DND-41 (cell line): ENCODE results near the gene ZFHX3.

ENCODE experiments used
- ATAC-seq: fragments of 200-7000 bp; cut with Tn5 transposase; 3 replicates; pipeline ENCODE4 v1.9.1; 2021; ENCODE audit warnings: low read depth; ENCODE audit not compliant: insufficient read depth
- DNase-seq: peaks from one replicate; pipeline ENCODE4 v3.0.0-alpha.2; 2020
- H2AFZ ChIP-seq: 2 replicates; pipeline ENCODE4 v1.6.0; 2012; ENCODE audit warnings: low read depth, low read length
- H3K27ac ChIP-seq: 2 replicates; pipeline ENCODE4 v1.5.1; 2012; ENCODE audit warnings: low read length, inconsistent platforms
- H3K27me3 ChIP-seq: fragments of 200-600 bp; sonication (generic); 2 replicates; pipeline ENCODE4 v1.6.0; 2012; ENCODE audit warnings: low read length, mild to moderate bottlenecking, inconsistent platforms; ENCODE audit not compliant: insufficient read depth, poor library complexity
- H3K36me3 ChIP-seq: 2 replicates; pipeline ENCODE4 v1.5.1; 2012; ENCODE audit warnings: low read length, inconsistent platforms; ENCODE audit not compliant: insufficient read depth
- H3K4me1 ChIP-seq: 2 replicates; pipeline ENCODE4 v1.5.1; 2012; ENCODE audit warnings: mild to moderate bottlenecking, low read length; ENCODE audit not compliant: insufficient read depth
- H3K4me2 ChIP-seq: 2 replicates; pipeline ENCODE4 v1.6.0; 2012; ENCODE audit warnings: mild to moderate bottlenecking, moderate library complexity, low read length, inconsistent platforms; ENCODE audit not compliant: insufficient read depth
- H3K4me3 ChIP-seq, 2 experiments: fragments of 200-600 bp in 1 of 2; shearing (Covaris generic) in 1 of 2; 2 replicates each; pipeline ENCODE4 v1.5.1; 2012 to 2016; ENCODE audit warnings: inconsistent platforms in 2 of 2, low read length in 2 of 2, mild to moderate bottlenecking in 2 of 2, low read depth in 1 of 2, moderate library complexity in 1 of 2
- H3K79me2 ChIP-seq: 2 replicates; pipeline ENCODE4 v1.6.0; 2012; ENCODE audit warnings: low read length, inconsistent platforms; ENCODE audit not compliant: insufficient read depth
- H3K9ac ChIP-seq: 2 replicates; pipeline ENCODE4 v1.6.0; 2012; ENCODE audit warnings: low read depth, mild to moderate bottlenecking, inconsistent platforms, low read length, moderate library complexity
- H3K9me3 ChIP-seq: 2 replicates; pipeline ENCODE4 v1.5.1; 2012; ENCODE audit warnings: low read length, moderate library complexity, mild to moderate bottlenecking, inconsistent platforms; ENCODE audit not compliant: insufficient read depth, severe bottlenecking
- H4K20me1 ChIP-seq: 2 replicates; pipeline ENCODE4 v1.6.0; 2012; ENCODE audit warnings: low read length; ENCODE audit not compliant: insufficient read depth
- EZH2 ChIP-seq: IDR thresholded peaks from 3 replicates; pipeline ENCODE4 v1.6.1; 2012; ENCODE audit warnings: borderline replicate concordance, low read depth, mild to moderate bottlenecking, moderate library complexity, low read length, inconsistent platforms; ENCODE audit not compliant: severe bottlenecking
- TF ChIP-seq, protein P1 (sequence below): IDR thresholded peaks from 2 replicates; pipeline ENCODE4 v1.5.1; 2012; ENCODE audit warnings: borderline replicate concordance, low read length, moderate library complexity, mild to moderate bottlenecking; ENCODE audit not compliant: poor library complexity, severe bottlenecking; ENCODE audit errors: extremely low read depth

ZFHX3 gene

DNA sequence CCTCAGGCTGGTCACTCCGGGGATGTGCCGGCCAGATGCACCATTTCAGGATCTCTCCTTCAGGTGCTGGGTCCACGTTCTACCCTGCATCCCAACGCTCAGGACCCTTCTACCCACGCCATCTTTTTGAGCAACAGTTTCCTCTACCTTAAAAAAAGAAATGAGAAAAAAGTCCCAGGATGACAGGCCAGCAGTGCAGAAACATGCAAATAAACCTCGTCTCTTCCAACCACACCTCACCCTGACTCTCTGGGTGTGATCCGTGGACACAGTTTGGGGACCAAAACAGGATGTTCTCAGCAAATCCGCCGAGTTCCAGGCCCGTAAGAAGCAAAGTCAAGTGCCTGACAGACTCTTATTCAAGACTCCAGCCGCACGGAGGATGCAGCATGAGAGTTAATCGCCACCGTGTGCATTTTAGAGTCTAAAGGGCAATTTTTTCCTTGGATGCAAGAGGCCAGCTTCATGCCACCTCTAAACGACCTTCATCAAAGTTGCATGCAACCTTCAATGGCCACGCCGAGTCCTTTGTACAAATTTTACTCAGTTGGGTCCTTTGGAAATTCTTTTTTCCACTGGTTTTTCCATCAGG, 99.6 kb downstream of the ZFHX3 start:
- no peaks in the 10 kb centered on the region for H3K79me2 ChIP-seq
- H3K4me1 ChIP-seq, result no peaks in the 10 kb centered on the region
- peaks cover 5% of the 10 kb centered on the region; the same call in 1 of the 2 replicates for H4K20me1 ChIP-seq
- no peak overlapping the region for H3K4me2 ChIP-seq
- H3K4me3 ChIP-seq, result no peak overlapping the region
- H2AFZ ChIP-seq, result no peak overlapping the region
- DNase-seq (no peak), ATAC-seq (no peak)
- peaks cover 11% of the 10 kb centered on the region for H3K36me3 ChIP-seq
- TF ChIP-seq, protein P1, sequence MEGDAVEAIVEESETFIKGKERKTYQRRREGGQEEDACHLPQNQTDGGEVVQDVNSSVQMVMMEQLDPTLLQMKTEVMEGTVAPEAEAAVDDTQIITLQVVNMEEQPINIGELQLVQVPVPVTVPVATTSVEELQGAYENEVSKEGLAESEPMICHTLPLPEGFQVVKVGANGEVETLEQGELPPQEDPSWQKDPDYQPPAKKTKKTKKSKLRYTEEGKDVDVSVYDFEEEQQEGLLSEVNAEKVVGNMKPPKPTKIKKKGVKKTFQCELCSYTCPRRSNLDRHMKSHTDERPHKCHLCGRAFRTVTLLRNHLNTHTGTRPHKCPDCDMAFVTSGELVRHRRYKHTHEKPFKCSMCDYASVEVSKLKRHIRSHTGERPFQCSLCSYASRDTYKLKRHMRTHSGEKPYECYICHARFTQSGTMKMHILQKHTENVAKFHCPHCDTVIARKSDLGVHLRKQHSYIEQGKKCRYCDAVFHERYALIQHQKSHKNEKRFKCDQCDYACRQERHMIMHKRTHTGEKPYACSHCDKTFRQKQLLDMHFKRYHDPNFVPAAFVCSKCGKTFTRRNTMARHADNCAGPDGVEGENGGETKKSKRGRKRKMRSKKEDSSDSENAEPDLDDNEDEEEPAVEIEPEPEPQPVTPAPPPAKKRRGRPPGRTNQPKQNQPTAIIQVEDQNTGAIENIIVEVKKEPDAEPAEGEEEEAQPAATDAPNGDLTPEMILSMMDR, result no peak
- no peak for TF ChIP-seq EZH2
- H3K9ac ChIP-seq, result no peak overlapping the region
- no peak overlapping the region for H3K27ac ChIP-seq
- H3K9me3 ChIP-seq, result no peaks in the 10 kb centered on the region
- H3K27me3 ChIP-seq, result no peaks in the 10 kb centered on the region

DNA sequence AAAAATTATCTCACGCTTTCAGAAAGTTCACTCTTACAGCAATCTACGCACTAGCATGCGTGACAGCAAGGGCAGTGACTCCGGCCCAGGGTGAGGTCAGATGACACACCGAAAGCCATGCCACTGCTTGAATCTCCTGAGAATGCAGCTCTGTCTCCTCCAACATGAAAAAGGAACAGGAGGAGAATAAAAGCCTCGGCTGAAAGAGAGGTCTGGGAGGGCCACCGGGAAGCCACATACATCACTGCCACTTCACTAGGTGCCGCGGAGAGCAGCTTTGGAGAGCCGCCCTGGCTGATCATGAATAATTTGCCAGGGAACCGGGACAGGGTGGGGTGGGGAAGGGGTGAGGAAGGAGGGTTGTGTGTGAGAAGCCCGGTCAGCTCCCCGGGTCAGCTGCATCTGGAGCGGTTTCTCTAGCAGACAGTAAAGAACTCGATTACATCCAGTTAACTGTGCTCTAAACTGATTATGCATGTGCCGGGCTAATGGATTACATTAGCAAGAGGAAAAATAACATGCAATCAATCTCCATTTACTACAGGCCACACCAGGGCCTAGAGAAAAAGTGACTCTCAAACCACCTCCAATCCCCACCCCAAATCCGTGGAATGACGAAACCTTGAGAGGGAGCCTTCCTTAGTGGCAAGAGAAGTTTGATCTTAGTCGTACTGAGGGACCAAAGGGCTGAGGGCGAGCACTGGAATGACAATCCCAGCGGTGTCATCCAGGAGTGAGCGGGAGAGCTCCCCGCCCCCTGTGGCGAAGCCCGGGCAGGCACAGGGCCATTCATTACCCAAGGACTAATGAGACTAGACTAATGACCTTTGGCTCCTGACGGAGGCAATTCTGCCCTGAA, 100.3 kb downstream of the ZFHX3 start:
- Histone ChIP-seq H2AFZ (no peak overlapping the region), H3K4me1 (no peaks in the 10 kb centered on the region), H3K27me3 (no peaks in the 10 kb centered on the region), H3K27ac (no peak overlapping the region), H3K4me3 (no peak overlapping the region), H3K9ac (no peak overlapping the region), H3K9me3 (no peaks in the 10 kb centered on the region), H3K79me2 (no peaks in the 10 kb centered on the region), H4K20me1 (peaks cover 4% of the 10 kb centered on the region; the same call in 1 of the 2 replicates), H3K4me2 (no peak overlapping the region), H3K36me3 (peaks cover 11% of the 10 kb centered on the region)
- TF ChIP-seq, protein P1, result no peak
- no peak for TF ChIP-seq EZH2
- no peak for ATAC-seq
- no peak for DNase-seq

DNA sequence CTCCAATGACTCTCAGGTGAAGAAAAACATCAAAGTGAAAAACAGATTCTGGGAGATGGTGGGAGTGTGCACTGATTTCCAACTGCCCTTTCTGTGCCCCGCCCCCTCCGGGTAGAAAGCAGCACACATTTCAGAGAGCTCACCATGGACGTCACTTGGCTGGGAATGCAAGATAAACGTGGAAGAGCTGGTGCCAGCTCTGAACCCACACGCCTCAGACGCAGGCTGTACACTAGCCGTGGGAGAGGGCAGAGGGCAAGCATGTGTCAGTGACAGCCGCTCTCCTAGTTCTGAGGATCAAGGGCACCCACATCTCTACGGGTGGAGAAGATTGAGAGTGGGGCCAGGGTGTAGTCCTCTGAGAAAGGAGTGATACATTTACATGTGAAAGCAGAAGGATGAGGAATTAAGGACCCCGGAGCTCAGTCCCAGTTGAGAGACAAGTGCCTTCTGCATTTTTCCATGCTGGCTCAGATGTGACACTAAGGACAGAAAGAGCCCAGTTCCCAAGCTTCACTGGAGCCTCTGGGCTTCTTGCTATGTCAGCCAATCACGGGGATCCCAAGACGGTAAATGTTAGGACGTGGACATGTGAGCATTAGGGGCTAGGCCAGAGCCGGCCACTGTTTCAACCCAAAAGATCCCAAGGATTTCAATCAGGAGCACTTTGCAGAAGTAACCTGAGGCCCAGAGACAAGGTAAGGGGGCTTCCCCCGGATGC, 101.3 kb downstream of the ZFHX3 start:
- Histone ChIP-seq H4K20me1 (no peaks in the 10 kb centered on the region; the same call in 1 of the 2 replicates), H3K4me3 (no peak overlapping the region), H3K79me2 (no peaks in the 10 kb centered on the region), H3K27ac (no peak overlapping the region), H3K9ac (no peak overlapping the region), H2AFZ (no peak overlapping the region), H3K4me2 (no peak overlapping the region), H3K36me3 (peaks cover 11% of the 10 kb centered on the region), H3K27me3 (no peaks in the 10 kb centered on the region), H3K9me3 (no peaks in the 10 kb centered on the region), H3K4me1 (no peaks in the 10 kb centered on the region)
- DNase-seq, result no peak
- TF ChIP-seq, protein P1, result no peak
- no peak for TF ChIP-seq EZH2
- no peak for ATAC-seq
